H1 (cell line): Measurements from ENCODE around the gene SARS2.

ENCODE experiments used
- CHD2 ChIP-seq: IDR thresholded peaks from 2 replicates; pipeline ENCODE4 v1.6.1; 2012; ENCODE audit warnings: low read length, improper control_type of control experiment
- CTCF ChIP-seq, 3 experiments: IDR thresholded peaks; 1 replicate in 2 of 3; 2 replicates in 1 of 3; pipeline versions ENCODE4 v1.5.1 to v1.6.1; 2011; ENCODE audit warnings: low read length in 3 of 3, mild to moderate bottlenecking in 3 of 3, inconsistent platforms in 2 of 3, low read depth in 1 of 3, moderate library complexity in 1 of 3; ENCODE audit not compliant: insufficient read depth in 1 of 3; ENCODE audit errors: control extremely low read depth in 1 of 3
- EGR1 ChIP-seq: IDR thresholded peaks from 2 replicates; pipeline ENCODE4 v1.6.1; 2011; ENCODE audit warnings: low read depth, low read length, borderline replicate concordance
- EZH2 ChIP-seq: fragments of 200-600 bp; sonication (generic); IDR thresholded peaks from 2 replicates; pipeline ENCODE4 v1.7.1; 2012; ENCODE audit warnings: low read depth, mild to moderate bottlenecking, moderate library complexity, low read length, inconsistent platforms; ENCODE audit not compliant: severe bottlenecking
- POLR2A ChIP-seq, 2 experiments: IDR thresholded peaks; 1 replicate in 1 of 2; 2 replicates in 1 of 2; pipeline ENCODE4 v1.6.1; 2011; ENCODE audit warnings: low read depth in 2 of 2, low read length in 2 of 2, mild to moderate bottlenecking in 2 of 2; ENCODE audit errors: control extremely low read depth in 1 of 2
- RAD21 ChIP-seq, 2 experiments: IDR thresholded peaks in 1 of 2; conservative IDR thresholded peaks in 1 of 2; 2 replicates each; pipeline ENCODE4 v1.6.1; 2011; ENCODE audit warnings: low read depth in 2 of 2, low read length in 2 of 2, improper control_type of control experiment in 1 of 2, inconsistent platforms in 1 of 2, mild to moderate bottlenecking in 1 of 2, moderate library complexity in 1 of 2
- RXRA ChIP-seq: IDR thresholded peaks from 2 replicates; pipeline ENCODE4 v1.6.1; 2011; ENCODE audit warnings: low read depth, mild to moderate bottlenecking, low read length, moderate library complexity; ENCODE audit not compliant: insufficient read depth
- TAF1 ChIP-seq: IDR thresholded peaks from 2 replicates; pipeline ENCODE4 v1.6.1; 2011; ENCODE audit warnings: mild to moderate bottlenecking, low read depth, low read length
- TF ChIP-seq, protein P1 (sequence below): IDR thresholded peaks from 2 replicates; pipeline ENCODE4 v1.6.1; 2011; ENCODE audit warnings: low read length, improper control_type of control experiment
- TF ChIP-seq, protein P2 (sequence below): IDR thresholded peaks from 2 replicates; pipeline ENCODE4 v1.6.1; 2012; ENCODE audit warnings: inconsistent platforms
- TF ChIP-seq, protein P3 (sequence below): IDR thresholded peaks from 2 replicates; pipeline ENCODE4 v1.6.1; 2011; ENCODE audit warnings: low read depth, mild to moderate bottlenecking, low read length; ENCODE audit not compliant: insufficient read depth

- TF ChIP-seq CTCF (IDR thresholded peaks at IDR 0.05; ENCODE audit: control extremely low read depth in 1 of 3, insufficient read depth in 1 of 3, low read depth in 1 of 3, low read length in 3 of 3) (no peak), TAF1 (no peak), EZH2 (no peak), POLR2A (IDR thresholded peaks at IDR 0.05; ENCODE audit: control extremely low read depth in 1 of 2, low read depth in 2 of 2, low read length in 2 of 2) (no peak), EGR1 (no peak), RXRA (no peak), RAD21 (IDR thresholded peaks at IDR 0.05 in 1 of 2, conservative IDR thresholded peaks at IDR 0.05 in 1 of 2; ENCODE audit: low read depth in 2 of 2, low read length in 2 of 2) (no peak), CHD2 (no peak)
- TF ChIP-seq, protein P1, sequence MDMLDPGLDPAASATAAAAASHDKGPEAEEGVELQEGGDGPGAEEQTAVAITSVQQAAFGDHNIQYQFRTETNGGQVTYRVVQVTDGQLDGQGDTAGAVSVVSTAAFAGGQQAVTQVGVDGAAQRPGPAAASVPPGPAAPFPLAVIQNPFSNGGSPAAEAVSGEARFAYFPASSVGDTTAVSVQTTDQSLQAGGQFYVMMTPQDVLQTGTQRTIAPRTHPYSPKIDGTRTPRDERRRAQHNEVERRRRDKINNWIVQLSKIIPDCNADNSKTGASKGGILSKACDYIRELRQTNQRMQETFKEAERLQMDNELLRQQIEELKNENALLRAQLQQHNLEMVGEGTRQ, result no peak
- TF ChIP-seq, protein P2, sequence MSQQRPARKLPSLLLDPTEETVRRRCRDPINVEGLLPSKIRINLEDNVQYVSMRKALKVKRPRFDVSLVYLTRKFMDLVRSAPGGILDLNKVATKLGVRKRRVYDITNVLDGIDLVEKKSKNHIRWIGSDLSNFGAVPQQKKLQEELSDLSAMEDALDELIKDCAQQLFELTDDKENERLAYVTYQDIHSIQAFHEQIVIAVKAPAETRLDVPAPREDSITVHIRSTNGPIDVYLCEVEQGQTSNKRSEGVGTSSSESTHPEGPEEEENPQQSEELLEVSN, result no peak
- TF ChIP-seq, protein P3, sequence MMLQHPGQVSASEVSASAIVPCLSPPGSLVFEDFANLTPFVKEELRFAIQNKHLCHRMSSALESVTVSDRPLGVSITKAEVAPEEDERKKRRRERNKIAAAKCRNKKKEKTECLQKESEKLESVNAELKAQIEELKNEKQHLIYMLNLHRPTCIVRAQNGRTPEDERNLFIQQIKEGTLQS, result no peak
Measured at GRCh38 chr19:38920602-38921419, 9.8 kb downstream of the SARS2 start.
